Measurements from ENCODE around the gene EVA1C.
"Not testable (repeated sequence)": the region's sequence is repeated elsewhere in the genome, so short reads cannot be mapped to it uniquely, and the experiment has no call there.

The EVA1C gene

DNA sequence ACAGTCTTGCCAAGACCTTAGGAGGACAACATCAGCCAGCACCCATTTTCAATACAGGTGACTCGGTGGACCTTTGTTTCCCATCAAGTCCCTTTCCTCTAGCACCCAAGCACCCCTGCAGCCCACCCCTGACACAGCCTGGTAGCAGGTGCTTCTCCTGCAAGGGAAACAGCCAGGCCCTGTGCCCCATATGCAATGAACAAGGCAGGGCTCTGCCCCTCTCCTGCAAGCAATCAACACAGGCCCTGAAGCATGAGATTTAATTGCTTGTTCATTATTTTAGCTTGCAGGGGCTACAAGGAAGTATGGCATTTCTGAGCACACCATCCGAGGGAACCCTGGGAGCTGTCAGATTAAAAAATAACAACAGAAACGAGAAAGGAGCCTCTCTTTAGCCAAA lies 137.4 kb downstream of the EVA1C start:
- in situ Hi-C loops (cut with MboI; ENCODE audit: low sequenced_read_pairs): no loop called here

DNA sequence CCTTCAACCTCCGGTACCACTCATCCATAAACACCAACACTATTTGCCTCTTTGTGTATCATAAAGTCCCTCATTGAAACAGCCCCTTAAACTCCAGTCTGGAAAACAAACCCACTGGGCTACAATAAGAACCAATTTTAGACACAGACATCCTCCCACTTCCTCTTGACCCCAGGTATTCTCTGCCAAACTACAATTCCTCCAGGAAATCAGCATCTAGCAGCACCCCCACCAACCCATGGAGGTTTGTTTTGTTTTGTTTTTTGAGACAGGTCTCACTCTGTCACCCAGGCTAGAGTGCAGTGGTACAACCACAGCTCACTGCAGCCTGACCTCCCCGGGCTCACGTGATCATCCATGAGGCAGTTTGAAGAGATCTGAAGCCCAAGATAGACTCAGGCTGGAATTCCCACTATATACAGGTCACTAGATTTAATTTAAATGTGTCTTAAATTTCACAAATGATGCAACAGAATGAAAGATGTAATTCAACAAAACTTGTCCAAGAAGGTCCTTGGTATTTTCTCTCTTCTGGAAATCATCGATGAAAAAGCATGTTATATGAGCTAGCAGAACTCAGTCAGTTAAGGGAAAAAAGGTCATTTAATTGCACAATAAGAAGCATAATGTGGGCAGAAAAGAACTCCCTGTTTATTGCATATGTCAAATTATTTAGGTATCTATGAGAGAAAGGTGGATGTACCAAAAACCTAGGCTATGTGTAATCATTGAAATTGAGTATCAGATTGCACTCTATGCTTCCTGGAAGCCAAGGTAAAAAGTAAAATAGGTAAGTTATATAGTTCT lies 142.5 kb downstream of the EVA1C start:
- in situ Hi-C loops (cut with MboI; ENCODE audit: low sequenced_read_pairs): no loop called here

DNA sequence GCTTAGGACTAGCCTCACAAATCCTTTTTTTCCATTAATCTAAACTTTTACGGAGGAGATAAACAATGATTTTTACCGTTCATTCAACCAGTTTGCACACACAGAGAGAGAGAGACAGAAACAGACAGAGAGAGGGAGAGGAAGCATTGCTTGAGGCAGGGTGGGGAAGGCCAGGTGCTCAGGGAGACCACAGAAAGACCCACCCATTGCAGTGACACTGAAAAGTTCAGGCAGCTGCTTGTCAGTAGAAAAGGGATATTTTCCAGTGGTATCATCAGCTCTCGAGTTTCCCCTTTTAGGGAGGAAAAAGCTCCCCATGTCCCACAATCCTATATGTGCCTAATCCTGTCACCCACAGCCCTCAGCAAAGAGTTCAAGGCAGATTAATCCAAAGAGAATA lies 145.6 kb downstream of the EVA1C start:
- in situ Hi-C loops (cut with MboI; ENCODE audit: low sequenced_read_pairs): no loop called here

DNA sequence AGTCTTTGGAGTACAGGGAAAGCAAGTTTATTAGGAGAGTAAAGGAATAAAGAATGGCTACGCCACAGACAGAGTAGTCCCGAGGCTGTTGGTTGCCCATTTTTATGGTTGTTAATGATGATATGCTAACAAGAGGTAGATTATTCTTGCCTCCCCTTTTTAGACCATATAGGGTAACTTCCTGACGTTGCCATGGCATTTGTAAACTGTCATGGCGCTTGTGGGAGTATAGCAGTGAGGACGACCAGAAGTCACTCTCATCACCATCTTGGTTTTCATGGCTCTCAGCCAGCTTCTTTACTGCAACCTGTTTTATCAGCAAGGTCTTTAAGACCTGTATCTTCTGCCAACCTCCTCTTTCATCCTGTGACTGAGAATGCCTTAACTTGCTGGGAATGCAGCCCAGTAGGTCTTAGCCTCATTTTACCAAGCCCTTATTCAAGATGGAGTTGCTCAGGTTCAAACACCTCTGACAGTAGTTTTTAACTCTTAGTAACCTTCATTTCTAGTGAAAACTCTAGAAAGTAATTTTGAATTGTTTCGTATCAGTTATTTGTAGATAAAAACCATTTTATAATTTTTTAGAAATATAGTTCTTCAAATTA lies 146.6 kb downstream of the EVA1C start:
- in situ Hi-C loops (cut with MboI; ENCODE audit: low sequenced_read_pairs): no loop called here

DNA sequence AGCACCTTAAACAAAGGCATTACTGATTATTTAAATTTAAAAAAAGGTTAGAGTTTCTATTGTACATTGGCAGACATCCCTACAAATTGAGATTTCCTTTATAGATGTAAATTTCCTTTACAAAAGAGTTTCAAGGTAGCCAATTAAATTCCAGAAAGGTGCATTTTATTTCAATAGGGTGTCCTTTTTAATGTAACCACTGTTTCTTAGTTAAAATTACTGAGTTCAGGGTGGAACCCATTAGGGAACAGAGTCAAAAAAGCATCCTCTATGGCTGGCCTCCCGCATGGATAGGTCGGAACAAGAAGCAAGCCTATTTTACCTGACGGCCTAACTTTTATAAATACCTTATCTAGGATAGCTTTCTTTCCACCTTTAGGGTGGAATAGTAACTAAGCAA lies 148.4 kb downstream of the EVA1C start:
- in situ Hi-C loops (cut with MboI; ENCODE audit: low sequenced_read_pairs): no loop called here

DNA sequence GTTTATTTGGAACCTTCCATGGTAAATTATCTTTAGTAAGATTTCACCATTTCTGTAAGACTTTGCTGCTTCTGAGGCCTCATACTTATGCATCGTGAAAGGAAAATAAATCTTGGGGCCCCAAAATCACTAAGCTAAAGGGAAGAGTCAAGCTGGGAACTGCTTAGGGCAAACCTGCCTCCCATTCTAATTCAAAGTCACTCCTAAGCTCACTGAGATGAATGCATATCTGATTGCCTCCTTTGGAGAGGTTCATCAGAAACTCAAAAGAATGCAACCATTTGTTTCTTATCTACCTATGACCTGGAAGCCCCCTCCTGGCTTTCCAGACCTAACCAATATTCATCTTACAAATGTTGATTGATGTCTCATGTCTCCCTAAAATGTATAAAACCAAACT lies 149.0 kb downstream of the EVA1C start:
- in situ Hi-C loops (cut with MboI; ENCODE audit: low sequenced_read_pairs): not testable (repeated sequence)

DNA sequence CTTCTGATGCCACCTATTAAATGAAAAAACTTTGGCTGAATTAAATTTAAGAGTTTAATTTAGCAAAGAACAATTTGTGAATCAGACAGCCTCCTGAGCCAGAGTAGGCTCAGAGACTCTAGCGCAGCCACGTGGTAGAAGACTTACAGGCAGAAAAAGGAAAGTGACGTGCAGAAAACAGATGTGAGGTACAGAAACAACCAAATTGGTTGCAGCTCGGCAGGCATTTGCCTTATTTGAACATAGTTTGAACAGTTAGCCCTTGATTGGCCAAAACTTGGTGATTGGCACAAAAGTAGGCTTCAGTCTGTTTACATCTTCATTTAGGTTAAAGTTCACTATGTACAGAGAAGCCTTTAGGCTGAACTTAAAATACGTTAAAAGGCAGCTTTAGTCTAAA lies 149.9 kb downstream of the EVA1C start:
- in situ Hi-C loops (cut with MboI; ENCODE audit: low sequenced_read_pairs): no loop called here

DNA sequence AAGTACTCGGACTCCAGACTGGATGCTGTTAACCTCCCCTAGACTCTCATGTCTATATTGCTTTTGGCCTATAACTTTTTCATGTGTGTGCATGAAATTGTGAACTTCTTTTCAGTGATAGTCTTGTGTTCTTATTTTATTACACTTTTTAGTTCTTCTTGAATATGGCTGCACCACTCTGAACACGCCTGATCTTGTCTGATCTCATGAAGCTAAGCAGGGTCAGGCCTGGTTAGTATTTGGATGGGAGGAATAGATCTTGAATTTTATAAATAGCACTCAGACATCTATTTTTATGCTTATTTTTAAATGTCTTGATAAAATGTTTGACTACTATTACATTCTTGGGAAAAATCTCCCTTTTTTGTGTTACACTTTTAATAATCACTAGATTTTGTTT lies 150.4 kb downstream of the EVA1C start:
- in situ Hi-C loops (cut with MboI; ENCODE audit: low sequenced_read_pairs): no loop called here

Measured in HL-60/S4 (cell line).